ENCODE data around the gene MAP3K19.

Gene MAP3K19

GRCh38 chr2:134936691-134937090 is 110.6 kb downstream of the MAP3K19 start:
- no peak for DNase-seq (ENCODE audit: low read depth, low spot score)
- no peak overlapping the region; the same call in 1 of the 2 replicates for H3K27ac ChIP-seq
- no peaks in the 10 kb centered on the region for H3K9me3 ChIP-seq (ENCODE audit: low read depth, low read length)
- no peak overlapping the region for H3K4me3 ChIP-seq
- H3K9ac ChIP-seq (ENCODE audit: insufficient read length) = no peak overlapping the region
- TF ChIP-seq FOXP2 (optimal IDR thresholded peaks at IDR 0.05; ENCODE audit: control extremely low read depth, extremely low read length, insufficient read depth) (no peak), POLR2AphosphoS5 (IDR thresholded peaks at IDR 0.05; ENCODE audit: borderline replicate concordance, low read depth, low read length) (no peak), EZH2 (IDR thresholded peaks at IDR 0.05) (no peak)
- peaks cover 76% of the 10 kb centered on the region for H3K36me3 ChIP-seq (ENCODE audit: insufficient read depth, low read length)

GRCh38 chr2:134934641-134935040 is 112.6 kb downstream of the MAP3K19 start:
- 0 out of 2 replicates have a peak overlapping the region, but pooled peaks have one; percentile 2 for H3K27ac ChIP-seq
- H3K36me3 ChIP-seq (ENCODE audit: insufficient read depth, low read length) = peaks cover 74% of the 10 kb centered on the region
- no peak for DNase-seq (ENCODE audit: low read depth, low spot score)
- no peaks in the 10 kb centered on the region for H3K9me3 ChIP-seq (ENCODE audit: low read depth, low read length)
- TF ChIP-seq FOXP2 (optimal IDR thresholded peaks at IDR 0.05; ENCODE audit: control extremely low read depth, extremely low read length, insufficient read depth) = no peak
- H3K4me3 ChIP-seq = no peak overlapping the region
- H3K9ac ChIP-seq (ENCODE audit: insufficient read length) = no peak overlapping the region

GRCh38 chr2:134934150-134934549 is 113.1 kb downstream of the MAP3K19 start:
- no peak for DNase-seq (ENCODE audit: low read depth, low spot score)
- no peaks in the 10 kb centered on the region for H3K9me3 ChIP-seq (ENCODE audit: low read depth, low read length)
- H3K27ac ChIP-seq = peak overlapping the region; percentile 2; the same call in 1 of the 2 replicates
- H3K9ac ChIP-seq (ENCODE audit: insufficient read length) = no peak overlapping the region
- H3K4me3 ChIP-seq = no peak overlapping the region
- H3K36me3 ChIP-seq (ENCODE audit: insufficient read depth, low read length) = peaks cover 71% of the 10 kb centered on the region
- TF ChIP-seq POLR2AphosphoS5 (IDR thresholded peaks at IDR 0.05; ENCODE audit: borderline replicate concordance, low read depth, low read length) = no peak
- no peak for TF ChIP-seq EZH2 (IDR thresholded peaks at IDR 0.05)
- TF ChIP-seq FOXP2 (optimal IDR thresholded peaks at IDR 0.05; ENCODE audit: control extremely low read depth, extremely low read length, insufficient read depth) = no peak

- no peak for DNase-seq (ENCODE audit: low read depth, low spot score)
- H3K27ac ChIP-seq = 0 out of 2 replicates have a peak overlapping the region, but pooled peaks have one; percentile 2
- no peak overlapping the region for H3K9ac ChIP-seq (ENCODE audit: insufficient read length)
- TF ChIP-seq EZH2 (IDR thresholded peaks at IDR 0.05) (no peak), POLR2AphosphoS5 (IDR thresholded peaks at IDR 0.05; ENCODE audit: borderline replicate concordance, low read depth, low read length) (no peak), FOXP2 (optimal IDR thresholded peaks at IDR 0.05; ENCODE audit: control extremely low read depth, extremely low read length, insufficient read depth) (no peak)
- H3K4me3 ChIP-seq = no peak overlapping the region
- no peaks in the 10 kb centered on the region for H3K9me3 ChIP-seq (ENCODE audit: low read depth, low read length)
- H3K36me3 ChIP-seq (ENCODE audit: insufficient read depth, low read length) = peaks cover 68% of the 10 kb centered on the region
These were observed 113.5 kb downstream of the MAP3K19 start for GRCh38 chr2:134933732-134934131.

DNA sequence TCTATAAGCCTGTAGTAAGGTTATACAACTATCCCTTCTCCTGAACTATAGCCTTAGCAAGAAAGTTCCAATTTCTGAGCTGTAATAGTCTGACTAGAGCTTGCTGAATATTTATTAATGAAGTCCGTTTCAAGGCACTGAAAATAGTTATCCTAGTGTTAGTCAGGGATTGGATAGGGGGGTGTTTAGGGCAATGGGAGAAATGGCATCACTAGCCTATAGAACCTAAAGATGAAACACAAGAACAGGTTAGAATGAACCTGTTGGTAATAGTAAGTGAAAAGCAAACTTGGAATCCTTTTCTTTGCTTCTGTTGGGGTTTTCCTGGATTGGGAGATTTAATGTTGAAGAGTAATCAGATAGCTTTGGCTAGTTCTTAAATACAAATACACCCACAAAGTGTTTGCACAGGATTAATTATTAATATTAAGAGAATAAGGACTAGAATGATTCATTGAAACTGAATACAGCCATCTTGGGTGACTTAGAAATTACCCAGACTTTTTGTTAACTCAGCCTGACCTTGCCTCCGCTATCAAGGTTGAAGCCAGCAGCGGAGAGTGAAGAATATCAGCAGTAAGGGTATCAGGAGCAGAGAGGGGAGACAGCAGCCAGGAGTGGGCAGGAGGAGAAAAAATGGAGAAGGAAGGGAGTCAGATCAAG is 114.3 kb downstream of the MAP3K19 start:
- H3K9me3 ChIP-seq (ENCODE audit: low read depth, low read length) = no peaks in the 10 kb centered on the region
- peaks cover 65% of the 10 kb centered on the region for H3K36me3 ChIP-seq (ENCODE audit: insufficient read depth, low read length)
- no peak for TF ChIP-seq EZH2 (IDR thresholded peaks at IDR 0.05)
- no peak for DNase-seq (ENCODE audit: low read depth, low spot score)
- no peak overlapping the region for H3K4me3 ChIP-seq
- no peak overlapping the region for H3K27ac ChIP-seq
- H3K9ac ChIP-seq (ENCODE audit: insufficient read length) = no peak overlapping the region

- H3K36me3 ChIP-seq (ENCODE audit: insufficient read depth, low read length) = peaks cover 73% of the 10 kb centered on the region
- 0 out of 2 replicates have a peak overlapping the region, but pooled peaks have one; percentile 29 for H3K27ac ChIP-seq
- DNase-seq (ENCODE audit: low read depth, low spot score) = no peak
- TF ChIP-seq EZH2 (IDR thresholded peaks at IDR 0.05) (no peak), POLR2AphosphoS5 (IDR thresholded peaks at IDR 0.05; ENCODE audit: borderline replicate concordance, low read depth, low read length) (no peak), FOXP2 (optimal IDR thresholded peaks at IDR 0.05; ENCODE audit: control extremely low read depth, extremely low read length, insufficient read depth) (no peak)
- no peaks in the 10 kb centered on the region for H3K9me3 ChIP-seq (ENCODE audit: low read depth, low read length)
- H3K9ac ChIP-seq (ENCODE audit: insufficient read length) = no peak overlapping the region
- H3K4me3 ChIP-seq = no peak overlapping the region
These were observed 120.1 kb downstream of the MAP3K19 start for GRCh38 chr2:134927195-134927594.

DNA sequence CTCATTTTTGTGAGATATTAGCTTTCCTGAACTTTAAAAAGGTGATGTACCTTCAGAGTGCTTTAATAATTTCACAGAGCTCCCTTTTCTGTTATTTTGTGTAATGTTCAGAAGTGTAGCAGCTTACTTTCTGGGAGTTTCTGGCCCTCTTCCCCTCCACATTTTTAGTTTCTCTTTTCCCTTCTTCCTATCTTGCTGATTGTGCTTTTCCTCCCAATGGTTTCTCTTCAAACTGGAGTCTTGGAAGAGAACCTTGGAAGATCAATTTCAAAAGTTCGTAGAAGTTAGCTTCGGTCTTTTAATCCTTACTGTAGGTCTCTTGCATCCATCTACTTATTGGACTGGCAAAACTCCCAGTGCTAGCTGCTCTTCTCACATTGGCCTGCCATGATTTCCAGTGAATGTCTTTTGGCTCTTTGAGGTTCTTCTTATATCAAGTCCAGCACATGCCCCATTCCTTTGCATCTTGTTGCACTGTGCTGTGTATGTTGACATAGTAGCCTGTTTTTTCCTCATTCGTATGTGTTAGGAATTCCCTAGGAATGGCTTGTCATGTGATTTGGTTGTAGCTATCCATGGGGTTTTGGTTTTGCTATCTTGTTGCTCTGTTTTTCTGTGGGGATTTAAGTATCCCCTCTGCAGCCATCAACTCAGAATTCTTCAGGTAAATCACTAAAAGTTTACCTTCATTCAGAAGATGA is 120.9 kb downstream of the MAP3K19 start:
- H3K27ac ChIP-seq = 0 out of 2 replicates have a peak overlapping the region, but pooled peaks have one; percentile 29
- no peaks in the 10 kb centered on the region for H3K9me3 ChIP-seq (ENCODE audit: low read depth, low read length)
- H3K9ac ChIP-seq (ENCODE audit: insufficient read length) = peak overlapping the region; percentile 22
- H3K4me3 ChIP-seq = no peak overlapping the region
- DNase-seq (ENCODE audit: low read depth, low spot score) = no peak
- TF ChIP-seq EZH2 (IDR thresholded peaks at IDR 0.05) (no peak), POLR2AphosphoS5 (IDR thresholded peaks at IDR 0.05; ENCODE audit: borderline replicate concordance, low read depth, low read length) (no peak), FOXP2 (optimal IDR thresholded peaks at IDR 0.05; ENCODE audit: control extremely low read depth, extremely low read length, insufficient read depth) (no peak)
- H3K36me3 ChIP-seq (ENCODE audit: insufficient read depth, low read length) = peaks cover 72% of the 10 kb centered on the region

GRCh38 chr2:134924912-134925311 is 122.3 kb downstream of the MAP3K19 start:
- TF ChIP-seq POLR2AphosphoS5 (IDR thresholded peaks at IDR 0.05; ENCODE audit: borderline replicate concordance, low read depth, low read length) = no peak
- TF ChIP-seq EZH2 (IDR thresholded peaks at IDR 0.05) = no peak
- TF ChIP-seq FOXP2 (optimal IDR thresholded peaks at IDR 0.05; ENCODE audit: control extremely low read depth, extremely low read length, insufficient read depth) = no peak
- peaks cover 73% of the 10 kb centered on the region for H3K36me3 ChIP-seq (ENCODE audit: insufficient read depth, low read length)
- H3K9me3 ChIP-seq (ENCODE audit: low read depth, low read length) = no peaks in the 10 kb centered on the region
- H3K27ac ChIP-seq = no peak overlapping the region
- no peak overlapping the region for H3K9ac ChIP-seq (ENCODE audit: insufficient read length)
- H3K4me3 ChIP-seq = no peak overlapping the region
- DNase-seq (ENCODE audit: low read depth, low spot score) = no peak
